GM20000 (cell line): Measurements from ENCODE around the gene SYNRG.

ENCODE experiments used
- DNase-seq: peaks from one replicate; pipeline ENCODE4 v3.0.0; 2012; ENCODE audit warnings: low spot score
- CTCF ChIP-seq: IDR thresholded peaks from 2 replicates; pipeline ENCODE4 v1.5.1; 2012; ENCODE audit warnings: mild to moderate bottlenecking, control low read depth; ENCODE audit errors: extremely low read depth, missing control alignments

The SYNRG gene

GRCh38 chr17:37475731-37476420, 133.3 kb downstream of the SYNRG start:
- no peak for DNase-seq
- TF ChIP-seq CTCF, result no peak

DNA sequence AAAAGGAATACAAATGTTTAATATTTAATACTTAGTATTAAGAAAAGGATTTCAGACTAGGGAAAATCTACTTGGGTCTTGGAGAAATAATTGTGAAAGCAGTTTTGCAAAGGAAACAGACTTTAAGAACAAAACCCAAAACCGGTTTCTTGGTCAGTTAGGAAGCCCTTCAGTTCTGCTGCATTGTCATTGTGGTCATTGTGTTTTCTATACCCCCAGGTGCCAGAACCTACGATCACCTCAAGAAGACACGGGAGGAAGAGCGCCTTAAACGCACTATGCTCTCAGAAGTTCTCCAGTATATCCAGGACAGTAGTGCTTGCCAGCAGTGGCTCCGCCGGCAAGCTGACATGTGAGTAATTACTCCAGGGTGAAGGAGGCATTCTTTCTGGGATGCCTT, 139.0 kb downstream of the SYNRG start:
- DNase-seq, result no peak
- TF ChIP-seq CTCF, result no peak

- TF ChIP-seq CTCF, result no peak
- no peak for DNase-seq
Measured at GRCh38 chr17:37466471-37466870, 142.7 kb downstream of the SYNRG start.

- no peak for TF ChIP-seq CTCF
Measured at GRCh38 chr17:37465069-37465616, 144.1 kb downstream of the SYNRG start.

More at GRCh38 chr17:37465069-37465616, 144.1 kb downstream of the SYNRG start:
- DNase-seq, result no peak
